Measurements from ENCODE around the gene RNF4. TPM values are rescaled to one million over a fixed set of nuclear protein-coding genes. Genes with fewer than 3 reads are reported as not detected.

Gene RNF4
- total RNA-seq, 2 experiments from 2014 or later, result 65.0 to 76.5 TPM

DNA sequence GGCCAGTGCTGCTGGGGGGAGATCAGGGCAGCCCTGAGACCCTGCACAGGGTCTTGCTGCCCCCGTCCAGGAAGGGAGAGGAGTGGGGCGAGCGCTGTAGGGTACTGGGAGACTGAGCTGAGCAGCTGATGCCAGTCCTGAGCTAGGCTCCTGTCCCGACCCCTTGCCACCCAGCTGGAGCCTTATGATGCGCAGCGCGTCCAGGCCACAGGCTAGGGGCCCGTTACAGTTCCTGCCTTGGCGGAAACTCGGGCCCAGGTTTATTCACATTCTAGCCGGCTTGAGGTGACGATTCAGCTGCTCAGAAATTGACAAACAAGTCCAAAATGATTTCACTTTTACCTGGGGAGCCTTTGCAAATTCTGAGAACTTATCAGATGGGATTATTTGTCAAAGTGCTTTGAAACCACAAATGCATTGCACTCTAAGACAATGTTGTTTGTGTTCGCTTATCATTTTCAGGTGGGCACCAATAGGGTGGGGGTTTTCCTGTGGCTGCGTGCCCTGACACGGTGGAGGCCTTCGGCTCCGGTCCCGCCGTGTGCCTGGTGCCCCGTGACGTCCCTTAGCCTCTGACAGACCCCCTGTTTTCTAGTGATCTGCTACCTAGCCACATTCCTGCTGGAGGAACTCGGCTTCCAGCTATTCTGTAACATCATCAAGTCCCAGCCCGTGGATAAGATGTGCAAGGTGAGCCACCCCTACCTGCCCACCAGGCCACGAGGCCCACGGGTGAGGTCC lies 31.3 kb upstream of the RNF4 start:
- H3K36me3 ChIP-seq (ENCODE audit: insufficient read depth, low read length), result no peaks in the 10 kb centered on the region
- H3K9me2 ChIP-seq (ENCODE audit: insufficient read depth, low read length), result no peaks in the 10 kb centered on the region
- no peak for TF ChIP-seq EZH2phosphoT487 (IDR thresholded peaks at IDR 0.05; ENCODE audit: borderline replicate concordance, low read depth, low read length)
- TF ChIP-seq, protein P1, sequence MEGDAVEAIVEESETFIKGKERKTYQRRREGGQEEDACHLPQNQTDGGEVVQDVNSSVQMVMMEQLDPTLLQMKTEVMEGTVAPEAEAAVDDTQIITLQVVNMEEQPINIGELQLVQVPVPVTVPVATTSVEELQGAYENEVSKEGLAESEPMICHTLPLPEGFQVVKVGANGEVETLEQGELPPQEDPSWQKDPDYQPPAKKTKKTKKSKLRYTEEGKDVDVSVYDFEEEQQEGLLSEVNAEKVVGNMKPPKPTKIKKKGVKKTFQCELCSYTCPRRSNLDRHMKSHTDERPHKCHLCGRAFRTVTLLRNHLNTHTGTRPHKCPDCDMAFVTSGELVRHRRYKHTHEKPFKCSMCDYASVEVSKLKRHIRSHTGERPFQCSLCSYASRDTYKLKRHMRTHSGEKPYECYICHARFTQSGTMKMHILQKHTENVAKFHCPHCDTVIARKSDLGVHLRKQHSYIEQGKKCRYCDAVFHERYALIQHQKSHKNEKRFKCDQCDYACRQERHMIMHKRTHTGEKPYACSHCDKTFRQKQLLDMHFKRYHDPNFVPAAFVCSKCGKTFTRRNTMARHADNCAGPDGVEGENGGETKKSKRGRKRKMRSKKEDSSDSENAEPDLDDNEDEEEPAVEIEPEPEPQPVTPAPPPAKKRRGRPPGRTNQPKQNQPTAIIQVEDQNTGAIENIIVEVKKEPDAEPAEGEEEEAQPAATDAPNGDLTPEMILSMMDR (conservative IDR thresholded peaks at IDR 0.05; ENCODE audit: low read length), result no peak
- H4K20me1 ChIP-seq (ENCODE audit: insufficient read depth, low read length), result no peaks in the 10 kb centered on the region
- H3K4me2 ChIP-seq (ENCODE audit: low read length), result no peak overlapping the region
- BruUV-seq (replicated peaks), result no TSS peak
- H3K79me2 ChIP-seq (ENCODE audit: insufficient read depth, low read depth, low read length), result no peaks in the 10 kb centered on the region
- H2AFZ ChIP-seq (ENCODE audit: low read length), result no peak overlapping the region
- peaks cover 8% of the 10 kb centered on the region for H3K4me1 ChIP-seq (ENCODE audit: insufficient read depth, low read length, poor library complexity, severe bottlenecking)
- H3K4me3 ChIP-seq (ENCODE audit: low read depth, low read length, poor library complexity, severe bottlenecking), result no peak overlapping the region
- H3K9me3 ChIP-seq (ENCODE audit: low read length), result no peaks in the 10 kb centered on the region
- intact Hi-C loops (cut with micrococcal nuclease; ENCODE audit: unreplicated experiment), result no loop called here
- CTCF ChIA-PET (ENCODE audit: unreplicated experiment), result no interaction called here
- POLR2A ChIA-PET, result no interaction called here
- no peak overlapping the region for H3K27ac ChIP-seq (ENCODE audit: low read depth, low read length, poor library complexity, severe bottlenecking)
- no peak for DNase-seq (ENCODE audit: low spot score)

DNA sequence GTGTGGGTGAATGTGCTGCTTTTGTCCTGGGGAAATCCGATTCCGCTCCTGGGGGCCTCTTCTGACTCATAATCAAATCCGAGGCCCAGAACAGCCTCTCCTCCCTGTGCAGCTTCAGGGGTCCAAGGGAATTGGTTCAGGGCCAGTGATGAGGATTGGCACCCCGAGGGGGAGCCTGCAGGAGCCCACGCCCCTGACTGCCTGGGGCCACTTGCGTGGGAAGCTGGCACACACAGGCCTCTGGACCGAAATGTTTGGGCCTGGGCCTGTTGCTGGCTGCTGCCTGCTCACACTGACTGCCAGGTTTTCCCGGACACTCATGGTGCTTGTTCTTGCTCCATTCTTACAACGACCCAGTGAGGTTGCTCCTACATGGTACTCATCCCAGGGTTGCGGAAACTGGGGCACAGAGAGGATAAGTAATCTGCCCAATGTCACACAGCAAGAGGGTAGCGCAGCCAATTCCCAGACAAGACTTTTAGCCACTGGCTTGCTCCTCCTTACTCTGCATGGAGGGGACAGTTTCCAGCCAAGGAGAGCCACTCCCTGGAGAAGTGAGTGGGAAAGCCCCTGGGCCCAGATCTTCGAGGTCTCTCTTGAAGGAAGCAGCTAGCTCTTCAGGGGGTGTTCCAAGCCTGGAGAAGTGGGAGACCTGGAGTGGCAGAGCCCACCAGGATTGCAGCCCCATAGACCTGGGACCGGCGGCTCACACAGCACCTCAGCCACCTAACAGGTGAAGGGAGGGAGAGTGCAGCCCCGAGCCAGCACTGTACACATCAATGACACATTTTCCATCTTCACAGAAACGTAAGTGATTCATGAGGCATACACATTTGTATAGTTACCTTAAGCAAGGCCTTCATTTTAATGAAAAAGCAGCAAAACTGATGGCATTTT lies 29.8 kb upstream of the RNF4 start:
- intact Hi-C loops (cut with micrococcal nuclease; ENCODE audit: unreplicated experiment), result no loop called here
- Histone ChIP-seq H3K9me3 (ENCODE audit: low read length) (no peaks in the 10 kb centered on the region), H3K36me3 (ENCODE audit: insufficient read depth, low read length) (no peaks in the 10 kb centered on the region), H3K79me2 (ENCODE audit: insufficient read depth, low read depth, low read length) (no peaks in the 10 kb centered on the region), H4K20me1 (ENCODE audit: insufficient read depth, low read length) (no peaks in the 10 kb centered on the region), H2AFZ (ENCODE audit: low read length) (no peak overlapping the region), H3K27ac (ENCODE audit: low read depth, low read length, poor library complexity, severe bottlenecking) (no peak overlapping the region), H3K4me2 (ENCODE audit: low read length) (no peak overlapping the region), H3K9me2 (ENCODE audit: insufficient read depth, low read length) (no peaks in the 10 kb centered on the region), H3K4me3 (ENCODE audit: low read depth, low read length, poor library complexity, severe bottlenecking) (no peak overlapping the region), H3K4me1 (ENCODE audit: insufficient read depth, low read length, poor library complexity, severe bottlenecking) (peaks cover 8% of the 10 kb centered on the region)
- DNase-seq (ENCODE audit: low spot score), result no peak
- TF ChIP-seq EZH2phosphoT487 (IDR thresholded peaks at IDR 0.05; ENCODE audit: borderline replicate concordance, low read depth, low read length), result no peak
- TF ChIP-seq, protein P1 (conservative IDR thresholded peaks at IDR 0.05; ENCODE audit: low read length), result no peak
- no TSS peak for BruUV-seq (replicated peaks)
- ChIA-PET CTCF (ENCODE audit: unreplicated experiment) (no interaction called here), POLR2A (no interaction called here)

All from OCI-LY7 (cell line).